ENCODE results near the gene SLFNL1. TPM values are rescaled to one million over a fixed set of nuclear protein-coding genes. Genes with fewer than 3 reads are reported as not detected.

Gene SLFNL1
- total and polyA plus RNA-seq, 2 experiments from 2014 or later, result 0.14 to 0.29 TPM

DNA sequence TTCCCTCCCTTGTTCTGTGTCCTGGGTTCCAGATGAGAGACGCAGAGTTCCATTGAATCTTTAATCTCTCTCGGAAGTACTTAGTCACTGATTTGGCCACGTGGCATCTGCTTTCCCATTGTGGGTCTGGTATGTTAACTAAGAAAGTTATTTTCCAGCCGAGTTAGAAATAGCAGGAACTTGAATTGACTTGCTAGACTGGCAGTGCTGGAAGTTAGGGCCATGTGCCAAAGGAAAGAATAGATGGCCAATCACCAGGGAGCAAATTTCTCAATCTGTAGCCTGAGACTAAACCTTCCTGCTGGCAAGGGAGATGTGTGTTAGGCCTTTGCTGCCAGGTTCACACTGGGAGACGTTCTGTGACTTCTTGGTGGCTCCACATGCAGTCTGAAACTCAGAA is 24.2 kb upstream of the SLFNL1 start:
- Mint-ChIP-seq H3K9me3 (no peaks in the 10 kb centered on the region; the same call in 2 of the 3 replicates), H3K4me1 (peaks cover 2% of the 10 kb centered on the region; the same call in 1 of the 3 replicates), H3K4me3 (no peak overlapping the region), H3K27me3 (ENCODE audit: insufficient read depth, low read depth, poor library complexity) (no peaks in the 10 kb centered on the region), H3K36me3 (ENCODE audit: low read depth) (peaks cover 2% of the 10 kb centered on the region; the same call in 2 of the 3 replicates), H3K27ac (no peak overlapping the region)
- no peak overlapping the region for H2AFZ ChIP-seq
- no peaks in the 10 kb centered on the region for H3F3A ChIP-seq (replicated peaks; ENCODE audit: low read depth)
- no peak overlapping the region for H3K27ac ChIP-seq (ENCODE audit: low read depth)
- H3K9me2 ChIP-seq (ENCODE audit: insufficient read depth), result no peaks in the 10 kb centered on the region
- H3K4me2 ChIP-seq, result no peak overlapping the region
- H4K20me1 ChIP-seq (replicated peaks; ENCODE audit: insufficient read depth), result 0 out of 2 replicates have a peak, but pooled peaks cover 6% of the 10 kb centered on the region
- H3K4me3 ChIP-seq, result no peak overlapping the region
- TF ChIP-seq NANOG (IDR thresholded peaks at IDR 0.05; ENCODE audit: borderline replicate concordance) (no peak), STAT1 (IDR thresholded peaks at IDR 0.05; ENCODE audit: unreplicated experiment) (no peak), EZH2 (IDR thresholded peaks at IDR 0.05; ENCODE audit: low read depth, unreplicated experiment) (no peak), JUNB (IDR thresholded peaks at IDR 0.05; ENCODE audit: unreplicated experiment) (no peak), POLR2AphosphoS5 (IDR thresholded peaks at IDR 0.05; ENCODE audit: low read depth) (no peak), ZNF331 (CRISPR knock-in tag; IDR thresholded peaks at IDR 0.05; ENCODE audit: low read depth) (no peak), ZNF114 (CRISPR knock-in tag; IDR thresholded peaks at IDR 0.05) (no peak), CREB1 (CRISPR knock-in tag; IDR thresholded peaks at IDR 0.05; ENCODE audit: low read depth) (no peak), ETS1 (IDR thresholded peaks at IDR 0.05) (no peak), ZNF462 (CRISPR knock-in tag; IDR thresholded peaks at IDR 0.05) (no peak), CTCF (conservative IDR thresholded peaks at IDR 0.05; ENCODE audit: low read depth in 2 of 2) (no peak), EZH2phosphoT487 (IDR thresholded peaks at IDR 0.05; ENCODE audit: unreplicated experiment) (no peak)
- TF ChIP-seq, protein P1, sequence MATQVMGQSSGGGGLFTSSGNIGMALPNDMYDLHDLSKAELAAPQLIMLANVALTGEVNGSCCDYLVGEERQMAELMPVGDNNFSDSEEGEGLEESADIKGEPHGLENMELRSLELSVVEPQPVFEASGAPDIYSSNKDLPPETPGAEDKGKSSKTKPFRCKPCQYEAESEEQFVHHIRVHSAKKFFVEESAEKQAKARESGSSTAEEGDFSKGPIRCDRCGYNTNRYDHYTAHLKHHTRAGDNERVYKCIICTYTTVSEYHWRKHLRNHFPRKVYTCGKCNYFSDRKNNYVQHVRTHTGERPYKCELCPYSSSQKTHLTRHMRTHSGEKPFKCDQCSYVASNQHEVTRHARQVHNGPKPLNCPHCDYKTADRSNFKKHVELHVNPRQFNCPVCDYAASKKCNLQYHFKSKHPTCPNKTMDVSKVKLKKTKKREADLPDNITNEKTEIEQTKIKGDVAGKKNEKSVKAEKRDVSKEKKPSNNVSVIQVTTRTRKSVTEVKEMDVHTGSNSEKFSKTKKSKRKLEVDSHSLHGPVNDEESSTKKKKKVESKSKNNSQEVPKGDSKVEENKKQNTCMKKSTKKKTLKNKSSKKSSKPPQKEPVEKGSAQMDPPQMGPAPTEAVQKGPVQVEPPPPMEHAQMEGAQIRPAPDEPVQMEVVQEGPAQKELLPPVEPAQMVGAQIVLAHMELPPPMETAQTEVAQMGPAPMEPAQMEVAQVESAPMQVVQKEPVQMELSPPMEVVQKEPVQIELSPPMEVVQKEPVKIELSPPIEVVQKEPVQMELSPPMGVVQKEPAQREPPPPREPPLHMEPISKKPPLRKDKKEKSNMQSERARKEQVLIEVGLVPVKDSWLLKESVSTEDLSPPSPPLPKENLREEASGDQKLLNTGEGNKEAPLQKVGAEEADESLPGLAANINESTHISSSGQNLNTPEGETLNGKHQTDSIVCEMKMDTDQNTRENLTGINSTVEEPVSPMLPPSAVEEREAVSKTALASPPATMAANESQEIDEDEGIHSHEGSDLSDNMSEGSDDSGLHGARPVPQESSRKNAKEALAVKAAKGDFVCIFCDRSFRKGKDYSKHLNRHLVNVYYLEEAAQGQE (IDR thresholded peaks at IDR 0.05; ENCODE audit: unreplicated experiment), result no peak
- DNase-seq (ENCODE audit: low spot score), result no peak
- H3K36me3 ChIP-seq (ENCODE audit: insufficient read depth), result peaks cover 4% of the 10 kb centered on the region; the same call in 1 of the 2 replicates
- no peak for ATAC-seq
- H3K79me2 ChIP-seq (replicated peaks; ENCODE audit: insufficient read depth), result no peaks in the 10 kb centered on the region
- H3K4me1 ChIP-seq (ENCODE audit: insufficient read depth), result 0 out of 2 replicates have a peak, but pooled peaks cover 4% of the 10 kb centered on the region
- H3K27me3 ChIP-seq (ENCODE audit: insufficient read depth), result no peaks in the 10 kb centered on the region

Measured in GM23338 (cell line).